Measurements from ENCODE around the gene COL1A1.
A peak's percentile ranks its signal among the peaks of the same experiment; 100 is the strongest.

The COL1A1 gene

GRCh38 chr17:50171371-50172071 lies 29.9 kb downstream of the COL1A1 start:
- DNase-seq, result no peak

- DNase-seq, result no peak
These were observed 30.6 kb downstream of the COL1A1 start for GRCh38 chr17:50170662-50171370.

GRCh38 chr17:50169881-50170459 lies 31.5 kb downstream of the COL1A1 start:
- no peak for DNase-seq

- peak in 4 of 14 donors; percentile 15 to 44 (median 36) for DNase-seq
These were observed 32.2 kb downstream of the COL1A1 start for GRCh38 chr17:50169121-50169764.

GRCh38 chr17:50168319-50168718 lies 33.1 kb downstream of the COL1A1 start:
- no peak for DNase-seq

GRCh38 chr17:50167371-50167770 lies 34.1 kb downstream of the COL1A1 start:
- no peak for DNase-seq

- DNase-seq, result no peak
These were observed 34.8 kb downstream of the COL1A1 start for GRCh38 chr17:50166518-50167181.

GRCh38 chr17:50165867-50166517 lies 35.4 kb downstream of the COL1A1 start, which contains the start of gene SGCA:
Gene SGCA (plus strand): TSS chr17:50166005. CDS start chr17:50166041, 36 bp downstream.
- no peak for DNase-seq

GRCh38 chr17:50165466-50165865 lies 36.0 kb downstream of the COL1A1 start:
- DNase-seq, result no peak

- DNase-seq, result no peak
These were observed 36.4 kb downstream of the COL1A1 start for GRCh38 chr17:50165066-50165465.

- no peak for DNase-seq
These were observed 36.8 kb downstream of the COL1A1 start for GRCh38 chr17:50164697-50164988.

- DNase-seq, result no peak
These were observed 37.4 kb downstream of the COL1A1 start for GRCh38 chr17:50163843-50164696.

- DNase-seq, result no peak
These were observed 38.8 kb downstream of the COL1A1 start for GRCh38 chr17:50162466-50163254.

GRCh38 chr17:50161911-50162288 lies 39.5 kb downstream of the COL1A1 start:
- DNase-seq, result no peak

GRCh38 chr17:50161023-50161910 lies 40.2 kb downstream of the COL1A1 start:
- peak; percentile 55 to 93 (median 83) for DNase-seq

- no peak for DNase-seq
These were observed 43.5 kb downstream of the COL1A1 start for GRCh38 chr17:50157891-50158290.

GRCh38 chr17:50155115-50155819 lies 46.2 kb downstream of the COL1A1 start:
- DNase-seq, result no peak

- no peak for DNase-seq
These were observed 46.8 kb downstream of the COL1A1 start for GRCh38 chr17:50154604-50155003.

Data from C1 segment of cervical spinal cord (tissue), 14 donors.